Loucy (cell line): ENCODE results near the gene C2orf49.

Source experiments
- H2AFZ ChIP-seq: fragments of 200-600 bp; sonication (generic); 2 replicates; pipeline ENCODE4 v1.6.0; 2016; ENCODE audit warnings: antibody characterized with exemption, mild to moderate bottlenecking, low read length, moderate library complexity
- H3F3A ChIP-seq: fragments of 200-600 bp; 2 replicates; pipeline ENCODE4 v1.6.0; 2016; ENCODE audit warnings: antibody characterized with exemption, low read depth, mild to moderate bottlenecking
- H3K27me3 ChIP-seq: fragments of 200-600 bp; sonication (generic); 2 replicates; pipeline ENCODE4 v1.6.1; 2014; ENCODE audit warnings: low read length, mild to moderate bottlenecking; ENCODE audit not compliant: insufficient read depth, poor library complexity, severe bottlenecking
- H3K36me3 ChIP-seq: fragments of 200-600 bp; sonication (generic); 2 replicates; pipeline ENCODE4 v1.6.1; 2016; ENCODE audit warnings: low read length; ENCODE audit not compliant: insufficient read depth
- H3K4me1 ChIP-seq: fragments of 200-600 bp; sonication (generic); 2 replicates; pipeline ENCODE4 v1.5.1; 2014; ENCODE audit warnings: low read length, mild to moderate bottlenecking; ENCODE audit not compliant: insufficient read depth, poor library complexity, severe bottlenecking
- H3K4me2 ChIP-seq: fragments of 200-600 bp; sonication (generic); 2 replicates; pipeline ENCODE4 v1.6.0; 2014; ENCODE audit warnings: antibody characterized with exemption, low read length, low read depth, mild to moderate bottlenecking; ENCODE audit not compliant: poor library complexity, severe bottlenecking
- H3K4me3 ChIP-seq: fragments of 200-600 bp; sonication (generic); 2 replicates; pipeline ENCODE4 v1.5.1; 2014; ENCODE audit warnings: low read length, mild to moderate bottlenecking, mixed read lengths; ENCODE audit not compliant: poor library complexity, severe bottlenecking
- H3K79me2 ChIP-seq: fragments of 200-600 bp; sonication (generic); 2 replicates; pipeline ENCODE4 v1.6.1; 2014; ENCODE audit warnings: low read length; ENCODE audit not compliant: insufficient read depth
- H3K9ac ChIP-seq: fragments of 200-600 bp; sonication (generic); 2 replicates; pipeline ENCODE4 v1.6.0; 2014; ENCODE audit warnings: mild to moderate bottlenecking, low read depth, low read length, moderate library complexity; ENCODE audit not compliant: poor library complexity, severe bottlenecking
- H3K9me2 ChIP-seq: fragments of 200-600 bp; sonication (generic); replicated peaks from 2 replicates; pipeline ENCODE4 v1.6.1; 2016; ENCODE audit warnings: low read depth, low read length, mixed read lengths
- H3K9me3 ChIP-seq: fragments of 200-600 bp; sonication (generic); 2 replicates; pipeline ENCODE4 v1.6.1; 2014; ENCODE audit warnings: mild to moderate bottlenecking, antibody characterized with exemption, low read length, low read depth; ENCODE audit not compliant: insufficient read depth
- H4K20me1 ChIP-seq: fragments of 200-600 bp; sonication (generic); 2 replicates; pipeline ENCODE4 v1.6.0; 2014; ENCODE audit warnings: antibody characterized with exemption, low read length, mild to moderate bottlenecking; ENCODE audit not compliant: insufficient read depth, poor library complexity, severe bottlenecking
- EZH2phosphoT487 ChIP-seq: fragments of 200-600 bp; IDR thresholded peaks from 2 replicates; pipeline ENCODE4 v1.6.1; 2018; ENCODE audit warnings: antibody characterized with exemption, mild to moderate bottlenecking, moderate library complexity, borderline replicate concordance
- TF ChIP-seq, protein P1 (sequence below): fragments of 200-600 bp; sonication (generic); conservative IDR thresholded peaks from 2 replicates; pipeline ENCODE4 v1.5.1; 2014; ENCODE audit warnings: mild to moderate bottlenecking, antibody characterized with exemption, low read length

The C2orf49 gene

DNA sequence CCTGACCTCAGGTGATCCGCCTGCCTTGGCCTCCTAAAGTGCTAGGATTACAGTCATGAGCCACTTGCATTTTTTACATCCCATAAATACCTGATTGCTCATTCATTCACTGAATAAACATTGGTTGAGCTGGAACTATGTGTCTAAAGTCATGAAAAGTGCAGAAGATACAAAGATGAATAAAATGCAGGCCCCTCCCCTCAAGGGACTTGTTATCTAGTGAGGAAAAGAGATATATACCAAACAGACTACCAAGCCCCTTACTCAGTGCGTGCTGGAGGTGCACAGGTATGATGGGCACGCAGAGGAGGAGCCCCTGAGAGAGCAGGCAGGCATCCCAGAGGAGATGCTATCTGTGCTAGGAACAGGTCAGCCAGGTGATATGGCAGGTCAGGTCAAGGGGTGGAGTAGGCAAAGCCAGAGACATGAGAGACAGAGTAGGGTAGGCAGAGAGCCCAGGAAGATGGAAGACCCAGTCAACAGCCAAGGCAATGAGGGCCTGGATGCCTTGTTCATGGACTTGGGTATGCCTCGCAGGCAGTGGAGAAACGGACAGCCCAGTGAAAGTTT lies 53.8 kb downstream of the C2orf49 start:
- peaks cover 86% of the 10 kb centered on the region for H3K79me2 ChIP-seq
- no peak overlapping the region for H3K9ac ChIP-seq
- no peaks in the 10 kb centered on the region for H3F3A ChIP-seq
- peaks cover 5% of the 10 kb centered on the region for H4K20me1 ChIP-seq
- no peak for TF ChIP-seq EZH2phosphoT487
- TF ChIP-seq, protein P1, sequence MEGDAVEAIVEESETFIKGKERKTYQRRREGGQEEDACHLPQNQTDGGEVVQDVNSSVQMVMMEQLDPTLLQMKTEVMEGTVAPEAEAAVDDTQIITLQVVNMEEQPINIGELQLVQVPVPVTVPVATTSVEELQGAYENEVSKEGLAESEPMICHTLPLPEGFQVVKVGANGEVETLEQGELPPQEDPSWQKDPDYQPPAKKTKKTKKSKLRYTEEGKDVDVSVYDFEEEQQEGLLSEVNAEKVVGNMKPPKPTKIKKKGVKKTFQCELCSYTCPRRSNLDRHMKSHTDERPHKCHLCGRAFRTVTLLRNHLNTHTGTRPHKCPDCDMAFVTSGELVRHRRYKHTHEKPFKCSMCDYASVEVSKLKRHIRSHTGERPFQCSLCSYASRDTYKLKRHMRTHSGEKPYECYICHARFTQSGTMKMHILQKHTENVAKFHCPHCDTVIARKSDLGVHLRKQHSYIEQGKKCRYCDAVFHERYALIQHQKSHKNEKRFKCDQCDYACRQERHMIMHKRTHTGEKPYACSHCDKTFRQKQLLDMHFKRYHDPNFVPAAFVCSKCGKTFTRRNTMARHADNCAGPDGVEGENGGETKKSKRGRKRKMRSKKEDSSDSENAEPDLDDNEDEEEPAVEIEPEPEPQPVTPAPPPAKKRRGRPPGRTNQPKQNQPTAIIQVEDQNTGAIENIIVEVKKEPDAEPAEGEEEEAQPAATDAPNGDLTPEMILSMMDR, result no peak
- peaks cover 13% of the 10 kb centered on the region; the same call in 1 of the 2 replicates for H3K36me3 ChIP-seq
- no peak overlapping the region for H3K4me2 ChIP-seq
- H3K9me2 ChIP-seq, result no peaks in the 10 kb centered on the region
- no peaks in the 10 kb centered on the region for H3K9me3 ChIP-seq
- peaks cover 32% of the 10 kb centered on the region for H3K4me1 ChIP-seq
- H3K27me3 ChIP-seq, result no peaks in the 10 kb centered on the region
- H3K4me3 ChIP-seq, result no peak overlapping the region
- H2AFZ ChIP-seq, result no peak overlapping the region

DNA sequence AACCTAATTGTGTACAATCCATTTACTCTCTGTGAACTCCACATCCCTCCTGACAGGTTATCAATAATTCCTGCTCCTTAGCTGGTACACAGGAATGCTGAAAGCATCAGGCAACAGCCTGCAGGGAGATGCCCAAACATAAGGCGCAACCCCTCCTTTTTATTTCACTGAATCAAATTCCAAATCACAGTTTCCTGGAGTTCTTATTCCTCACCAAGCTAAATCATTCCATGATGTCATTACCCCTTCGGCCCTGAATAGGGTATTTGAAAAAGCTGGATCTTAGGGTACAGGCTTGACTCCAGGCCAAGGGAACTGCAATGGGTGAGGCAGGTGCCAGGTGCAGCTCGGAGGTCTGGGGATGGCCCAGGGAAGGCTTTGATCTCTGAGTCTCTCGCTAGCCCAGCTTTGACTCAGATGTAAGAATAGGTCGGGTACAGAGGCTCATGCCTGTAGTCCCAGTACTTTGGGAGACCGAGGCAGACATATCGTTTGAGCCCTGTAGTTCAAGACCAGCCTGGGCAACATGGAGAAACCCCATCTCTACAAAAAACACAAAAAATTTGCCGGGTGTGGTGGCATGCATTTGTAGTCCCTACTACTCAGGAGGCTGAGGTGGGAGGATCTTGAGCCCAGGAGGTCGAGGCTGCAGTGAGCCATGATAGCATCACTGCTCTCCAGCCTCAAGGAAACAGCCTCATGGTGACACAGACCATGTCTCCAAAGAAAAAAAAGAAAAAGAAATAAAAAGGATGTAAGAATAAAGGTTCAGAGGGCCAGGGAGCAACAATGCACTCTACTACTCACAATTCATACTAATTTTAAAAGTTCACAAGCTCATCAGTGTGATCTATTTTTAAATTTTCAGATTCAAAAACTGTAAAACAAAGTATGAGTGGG lies 54.7 kb downstream of the C2orf49 start:
- Histone ChIP-seq H3F3A (no peaks in the 10 kb centered on the region), H3K9me2 (no peaks in the 10 kb centered on the region), H2AFZ (no peak overlapping the region), H3K9me3 (no peaks in the 10 kb centered on the region), H3K4me2 (peak overlapping the region; percentile 88), H3K4me1 (peaks cover 40% of the 10 kb centered on the region), H3K4me3 (no peak overlapping the region), H4K20me1 (peaks cover 5% of the 10 kb centered on the region), H3K79me2 (peaks cover 94% of the 10 kb centered on the region), H3K27me3 (no peaks in the 10 kb centered on the region), H3K36me3 (peaks cover 9% of the 10 kb centered on the region; the same call in 1 of the 2 replicates), H3K9ac (no peak overlapping the region)
- TF ChIP-seq, protein P1, result no peak
- TF ChIP-seq EZH2phosphoT487, result no peak

DNA sequence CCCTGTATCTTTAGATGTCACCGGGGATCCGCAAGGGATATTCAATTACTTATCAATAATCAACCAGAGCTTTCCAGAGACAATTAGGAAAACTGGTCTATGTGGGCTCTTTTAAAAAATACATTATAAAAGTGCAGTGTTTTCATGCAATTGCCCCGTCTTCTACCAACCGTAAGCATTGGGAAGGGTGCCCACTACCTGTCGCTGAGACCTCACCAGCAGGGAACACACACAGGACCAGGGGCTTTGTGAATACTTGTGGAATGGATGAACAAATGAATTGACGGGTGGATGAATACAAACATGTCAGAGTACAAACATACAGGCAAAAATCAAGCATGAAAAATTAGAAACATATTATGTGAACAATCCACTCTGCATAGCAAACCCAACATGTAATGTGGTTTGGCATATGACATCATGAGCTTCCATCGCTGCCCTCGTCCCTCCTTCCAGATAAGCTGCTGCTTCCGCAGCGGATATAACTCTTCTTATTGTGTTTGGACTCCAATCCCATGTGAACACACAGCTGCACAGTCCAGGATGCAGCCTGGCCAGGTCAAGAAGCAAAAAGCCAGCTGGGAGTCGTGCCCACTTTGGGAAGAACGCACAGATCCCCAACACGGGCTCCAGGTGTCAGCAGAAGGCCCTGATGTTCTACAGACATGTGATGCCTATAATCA lies 56.2 kb downstream of the C2orf49 start:
- Histone ChIP-seq H2AFZ (no peak overlapping the region), H3K4me3 (no peak overlapping the region), H3K9me2 (no peaks in the 10 kb centered on the region), H3F3A (no peaks in the 10 kb centered on the region), H3K4me1 (peaks cover 47% of the 10 kb centered on the region), H3K79me2 (peaks cover 94% of the 10 kb centered on the region), H3K36me3 (peaks cover 5% of the 10 kb centered on the region; the same call in 1 of the 2 replicates), H3K9ac (no peak overlapping the region), H3K27me3 (no peaks in the 10 kb centered on the region), H3K9me3 (no peaks in the 10 kb centered on the region), H4K20me1 (peaks cover 5% of the 10 kb centered on the region), H3K4me2 (peak overlapping the region; percentile 88)
- TF ChIP-seq EZH2phosphoT487, result no peak
- TF ChIP-seq, protein P1, result no peak
